Esophagus muscularis mucosa (tissue), 3 donors: ENCODE measurements around the gene DAPK1.

ENCODE experiments used
- POLR2A ChIP-seq: fragments of 450-650 bp; IDR thresholded peaks from one replicate; pipeline ENCODE4 v1.6.1; 2017; ENCODE audit warnings: antibody characterized with exemption, moderate library complexity, mild to moderate bottlenecking, low read depth
- TF ChIP-seq, protein P1 (sequence below), 3 experiments: fragments of 200-600 bp in 2 of 3; fragments of 450-650 bp in 1 of 3; sonication (generic) in 2 of 3; IDR thresholded peaks; one replicate each; pipeline ENCODE4 v1.5.1; 2017 to 2019; ENCODE audit warnings: antibody characterized with exemption in 3 of 3, mild to moderate bottlenecking in 2 of 3, moderate library complexity in 1 of 3

- TF ChIP-seq, protein P1, sequence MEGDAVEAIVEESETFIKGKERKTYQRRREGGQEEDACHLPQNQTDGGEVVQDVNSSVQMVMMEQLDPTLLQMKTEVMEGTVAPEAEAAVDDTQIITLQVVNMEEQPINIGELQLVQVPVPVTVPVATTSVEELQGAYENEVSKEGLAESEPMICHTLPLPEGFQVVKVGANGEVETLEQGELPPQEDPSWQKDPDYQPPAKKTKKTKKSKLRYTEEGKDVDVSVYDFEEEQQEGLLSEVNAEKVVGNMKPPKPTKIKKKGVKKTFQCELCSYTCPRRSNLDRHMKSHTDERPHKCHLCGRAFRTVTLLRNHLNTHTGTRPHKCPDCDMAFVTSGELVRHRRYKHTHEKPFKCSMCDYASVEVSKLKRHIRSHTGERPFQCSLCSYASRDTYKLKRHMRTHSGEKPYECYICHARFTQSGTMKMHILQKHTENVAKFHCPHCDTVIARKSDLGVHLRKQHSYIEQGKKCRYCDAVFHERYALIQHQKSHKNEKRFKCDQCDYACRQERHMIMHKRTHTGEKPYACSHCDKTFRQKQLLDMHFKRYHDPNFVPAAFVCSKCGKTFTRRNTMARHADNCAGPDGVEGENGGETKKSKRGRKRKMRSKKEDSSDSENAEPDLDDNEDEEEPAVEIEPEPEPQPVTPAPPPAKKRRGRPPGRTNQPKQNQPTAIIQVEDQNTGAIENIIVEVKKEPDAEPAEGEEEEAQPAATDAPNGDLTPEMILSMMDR (IDR thresholded peaks at IDR 0.05) = no peak
- no peak for TF ChIP-seq POLR2A
These were observed 196.6 kb downstream of the DAPK1 start for GRCh38 chr9:87694236-87694755.
